OCI-LY7 (cell line): ENCODE measurements around the gene PTX4.

Experiments used
- CTCF ChIP-seq: fragments of 200-600 bp; sonication (generic); conservative IDR thresholded peaks from 2 replicates; pipeline ENCODE4 v1.5.1; 2014; ENCODE audit warnings: mild to moderate bottlenecking, antibody characterized with exemption, low read length, moderate library complexity, mixed read lengths
- EZH2phosphoT487 ChIP-seq: fragments of 200-600 bp; sonication (generic); IDR thresholded peaks from 2 replicates; pipeline ENCODE4 v1.6.1; 2018; ENCODE audit warnings: low read depth, borderline replicate concordance, mild to moderate bottlenecking, mixed run types, antibody characterized with exemption, low read length, moderate library complexity, mixed read lengths

- TF ChIP-seq CTCF (no peak), EZH2phosphoT487 (no peak)
Observed at GRCh38 chr16:1472974-1473373, 15.8 kb downstream of the PTX4 start.
